Measurements from ENCODE around the gene DLX1.

The DLX1 gene

GRCh38 chr2:172084645-172085459 is 455 bp upstream of the DLX1 start:
- DNase-seq (ENCODE audit: insufficient read length, low spot score) (no peak), FAIRE-seq (peak; percentile 74)
- no peak for TF ChIP-seq PAX5 (IDR thresholded peaks at IDR 0.05; ENCODE audit: insufficient read depth, low read length, severe bottlenecking)
- peak; percentile 99 for TF ChIP-seq POU2F2 (IDR thresholded peaks at IDR 0.05; ENCODE audit: low read depth, low read length)

- TF ChIP-seq PAX5 (IDR thresholded peaks at IDR 0.05; ENCODE audit: insufficient read depth, low read length, severe bottlenecking) = no peak
- no peak for TF ChIP-seq POLR2A (IDR thresholded peaks at IDR 0.05; ENCODE audit: low read depth, low read length)
- no peak for TF ChIP-seq TAF1 (IDR thresholded peaks at IDR 0.05; ENCODE audit: low read depth, low read length)
- TF ChIP-seq POU2F2 (IDR thresholded peaks at IDR 0.05; ENCODE audit: low read depth, low read length) = no peak
- no peak for TF ChIP-seq SPI1 (IDR thresholded peaks at IDR 0.05; ENCODE audit: low read depth, low read length)
- TF ChIP-seq POLR2AphosphoS5 (IDR thresholded peaks at IDR 0.05; ENCODE audit: low read depth, low read length) = no peak
- no peak for DNase-seq (ENCODE audit: insufficient read length, low spot score)
- peak; percentile 26 for FAIRE-seq
Measured at GRCh38 chr2:172086241-172087206, 1.2 kb downstream of the DLX1 start.

GRCh38 chr2:172087207-172087779 is 2.0 kb downstream of the DLX1 start:
- TF ChIP-seq PAX5 (IDR thresholded peaks at IDR 0.05; ENCODE audit: insufficient read depth, low read length, severe bottlenecking) (no peak), TAF1 (IDR thresholded peaks at IDR 0.05; ENCODE audit: low read depth, low read length) (no peak), POU2F2 (IDR thresholded peaks at IDR 0.05; ENCODE audit: low read depth, low read length) (no peak), SPI1 (IDR thresholded peaks at IDR 0.05; ENCODE audit: low read depth, low read length) (no peak), POLR2A (IDR thresholded peaks at IDR 0.05; ENCODE audit: low read depth, low read length) (no peak), POLR2AphosphoS5 (IDR thresholded peaks at IDR 0.05; ENCODE audit: low read depth, low read length) (no peak)
- no peak for DNase-seq (ENCODE audit: insufficient read length, low spot score)
- FAIRE-seq = no peak

- TF ChIP-seq PAX5 (IDR thresholded peaks at IDR 0.05; ENCODE audit: insufficient read depth, low read length, severe bottlenecking) = no peak
- no peak for TF ChIP-seq TAF1 (IDR thresholded peaks at IDR 0.05; ENCODE audit: low read depth, low read length)
- no peak for TF ChIP-seq POU2F2 (IDR thresholded peaks at IDR 0.05; ENCODE audit: low read depth, low read length)
- no peak for TF ChIP-seq POLR2AphosphoS5 (IDR thresholded peaks at IDR 0.05; ENCODE audit: low read depth, low read length)
- no peak for TF ChIP-seq POLR2A (IDR thresholded peaks at IDR 0.05; ENCODE audit: low read depth, low read length)
- TF ChIP-seq SPI1 (IDR thresholded peaks at IDR 0.05; ENCODE audit: low read depth, low read length) = no peak
- FAIRE-seq = no peak
- no peak for DNase-seq (ENCODE audit: insufficient read length, low spot score)
Measured at GRCh38 chr2:172087780-172088244, 2.5 kb downstream of the DLX1 start.

- DNase-seq (ENCODE audit: insufficient read length, low spot score) = no peak
- FAIRE-seq = no peak
- TF ChIP-seq TAF1 (IDR thresholded peaks at IDR 0.05; ENCODE audit: low read depth, low read length) = no peak
Measured at GRCh38 chr2:172088245-172089004, 3.1 kb downstream of the DLX1 start.

- TF ChIP-seq SPI1 (IDR thresholded peaks at IDR 0.05; ENCODE audit: low read depth, low read length) = no peak
- TF ChIP-seq POLR2A (IDR thresholded peaks at IDR 0.05; ENCODE audit: low read depth, low read length) = no peak
- TF ChIP-seq PAX5 (IDR thresholded peaks at IDR 0.05; ENCODE audit: insufficient read depth, low read length, severe bottlenecking) = no peak
- TF ChIP-seq POU2F2 (IDR thresholded peaks at IDR 0.05; ENCODE audit: low read depth, low read length) = no peak
- no peak for TF ChIP-seq POLR2AphosphoS5 (IDR thresholded peaks at IDR 0.05; ENCODE audit: low read depth, low read length)
- TF ChIP-seq TAF1 (IDR thresholded peaks at IDR 0.05; ENCODE audit: low read depth, low read length) = no peak
- DNase-seq (ENCODE audit: insufficient read length, low spot score) = no peak
- FAIRE-seq = no peak
Measured at GRCh38 chr2:172089005-172089504, 3.7 kb downstream of the DLX1 start.

- TF ChIP-seq POU2F2 (IDR thresholded peaks at IDR 0.05; ENCODE audit: low read depth, low read length) (no peak), SPI1 (IDR thresholded peaks at IDR 0.05; ENCODE audit: low read depth, low read length) (no peak)
- DNase-seq (ENCODE audit: insufficient read length, low spot score) (no peak), FAIRE-seq (no peak)
Measured at GRCh38 chr2:172089633-172090032, 4.3 kb downstream of the DLX1 start.

- DNase-seq (ENCODE audit: insufficient read length, low spot score) (no peak), FAIRE-seq (no peak)
- no peak for TF ChIP-seq TAF1 (IDR thresholded peaks at IDR 0.05; ENCODE audit: low read depth, low read length)
- TF ChIP-seq POLR2A (IDR thresholded peaks at IDR 0.05; ENCODE audit: low read depth, low read length) = no peak
- TF ChIP-seq PAX5 (IDR thresholded peaks at IDR 0.05; ENCODE audit: insufficient read depth, low read length, severe bottlenecking) = no peak
- TF ChIP-seq POLR2AphosphoS5 (IDR thresholded peaks at IDR 0.05; ENCODE audit: low read depth, low read length) = no peak
- TF ChIP-seq POU2F2 (IDR thresholded peaks at IDR 0.05; ENCODE audit: low read depth, low read length) = no peak
Measured at GRCh38 chr2:172090044-172090961, 5.0 kb downstream of the DLX1 start.
